Testis (tissue), 2 donors: ENCODE data around the gene TBC1D5.

ENCODE experiments used
- CTCF ChIP-seq, 3 experiments: fragments of 450-650 bp in 2 of 3; fragments of 200-600 bp in 1 of 3; sonication (generic) in 1 of 3; IDR thresholded peaks; one replicate each; pipeline ENCODE4 v1.5.1; 2016 to 2019; ENCODE audit warnings: antibody characterized with exemption in 3 of 3, mild to moderate bottlenecking in 2 of 3, moderate library complexity in 1 of 3
- POLR2A ChIP-seq: fragments of 450-650 bp; IDR thresholded peaks from one replicate; pipeline ENCODE4 v1.6.1; 2017; ENCODE audit warnings: antibody characterized with exemption, mild to moderate bottlenecking, moderate library complexity

DNA sequence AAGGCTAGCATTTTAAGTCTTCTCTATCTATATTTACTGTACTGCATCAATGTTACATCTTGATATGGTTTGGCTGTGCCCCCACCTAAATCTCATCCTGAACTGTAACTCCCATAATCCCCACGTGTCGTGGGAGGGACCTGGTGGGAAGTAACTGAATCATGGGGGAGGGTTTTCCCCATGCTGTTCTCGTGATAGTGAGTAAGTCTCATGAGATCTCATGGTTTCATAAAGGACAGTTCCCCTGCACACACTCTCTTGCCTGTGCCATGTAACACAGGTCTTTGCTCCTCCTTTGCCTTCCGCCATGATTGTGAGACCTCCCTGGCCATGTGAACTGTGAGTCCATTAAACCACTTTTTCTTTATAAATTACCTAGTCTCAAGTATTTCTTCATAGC, 161.5 kb downstream of the TBC1D5 start:
- TF ChIP-seq CTCF (IDR thresholded peaks at IDR 0.05) (no peak), POLR2A (no peak)
